ENCODE measurements around the gene PANX3. TPM values are rescaled to one million over a fixed set of nuclear protein-coding genes. Genes with fewer than 3 reads are reported as not detected.

PANX3 gene
- total RNA-seq, 1 donor from 2014 or later: 0.21 TPM

DNA sequence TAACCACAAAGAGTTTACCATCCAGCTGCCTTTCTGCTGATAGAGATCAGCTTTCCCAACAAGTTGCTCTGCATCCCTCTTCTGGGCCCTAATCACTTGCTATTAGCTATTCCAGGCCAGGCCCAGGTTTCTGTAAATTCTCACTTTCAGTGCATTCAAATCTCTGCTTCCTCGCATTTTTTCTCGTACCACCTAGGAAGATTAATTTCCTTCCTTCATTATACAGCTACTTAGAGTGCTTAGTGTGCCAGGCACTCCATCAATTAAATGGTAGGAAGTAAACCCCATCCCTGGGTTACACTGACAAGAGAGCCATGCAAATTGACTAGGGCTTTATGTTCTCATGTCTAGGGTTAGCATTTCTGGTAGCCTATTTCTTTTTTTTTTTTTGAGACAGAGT, 52.6 kb downstream of the PANX3 start:
- Mint-ChIP-seq H3K27me3 (ENCODE audit: unreplicated experiment) (peaks cover 6% of the 10 kb centered on the region), H3K9me3 (ENCODE audit: unreplicated experiment) (no peaks in the 10 kb centered on the region), H3K4me3 (ENCODE audit: unreplicated experiment) (no peak overlapping the region), H3K4me1 (ENCODE audit: unreplicated experiment) (no peaks in the 10 kb centered on the region), H3K27ac (ENCODE audit: unreplicated experiment) (no peak overlapping the region), H3K36me3 (ENCODE audit: low read depth, unreplicated experiment) (peaks cover 7% of the 10 kb centered on the region)
- no peak for DNase-seq (ENCODE audit: low spot score)
- TF ChIP-seq, protein P1, sequence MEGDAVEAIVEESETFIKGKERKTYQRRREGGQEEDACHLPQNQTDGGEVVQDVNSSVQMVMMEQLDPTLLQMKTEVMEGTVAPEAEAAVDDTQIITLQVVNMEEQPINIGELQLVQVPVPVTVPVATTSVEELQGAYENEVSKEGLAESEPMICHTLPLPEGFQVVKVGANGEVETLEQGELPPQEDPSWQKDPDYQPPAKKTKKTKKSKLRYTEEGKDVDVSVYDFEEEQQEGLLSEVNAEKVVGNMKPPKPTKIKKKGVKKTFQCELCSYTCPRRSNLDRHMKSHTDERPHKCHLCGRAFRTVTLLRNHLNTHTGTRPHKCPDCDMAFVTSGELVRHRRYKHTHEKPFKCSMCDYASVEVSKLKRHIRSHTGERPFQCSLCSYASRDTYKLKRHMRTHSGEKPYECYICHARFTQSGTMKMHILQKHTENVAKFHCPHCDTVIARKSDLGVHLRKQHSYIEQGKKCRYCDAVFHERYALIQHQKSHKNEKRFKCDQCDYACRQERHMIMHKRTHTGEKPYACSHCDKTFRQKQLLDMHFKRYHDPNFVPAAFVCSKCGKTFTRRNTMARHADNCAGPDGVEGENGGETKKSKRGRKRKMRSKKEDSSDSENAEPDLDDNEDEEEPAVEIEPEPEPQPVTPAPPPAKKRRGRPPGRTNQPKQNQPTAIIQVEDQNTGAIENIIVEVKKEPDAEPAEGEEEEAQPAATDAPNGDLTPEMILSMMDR (IDR thresholded peaks at IDR 0.05; ENCODE audit: unreplicated experiment): no peak

DNA sequence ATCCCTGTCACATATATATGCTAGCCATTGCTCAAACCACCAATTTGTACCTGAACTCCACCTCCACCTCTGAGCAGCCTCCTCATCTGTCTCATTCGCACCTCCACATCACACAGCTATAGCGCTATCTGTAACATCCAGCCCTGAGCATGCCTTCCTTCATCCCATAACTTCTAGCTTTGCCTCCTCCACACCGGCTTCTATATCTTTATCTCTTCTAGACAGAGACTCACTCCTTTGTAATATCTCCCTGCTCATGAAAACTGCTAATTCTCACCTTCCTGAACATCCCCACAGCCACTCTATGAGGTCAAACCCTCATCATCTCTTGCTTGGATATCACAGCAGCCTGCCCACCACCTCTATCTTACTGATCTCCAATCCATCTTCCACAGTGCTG, 56.4 kb downstream of the PANX3 start:
- H3K9me3 Mint-ChIP-seq (ENCODE audit: unreplicated experiment): no peaks in the 10 kb centered on the region
- H3K4me3 Mint-ChIP-seq (ENCODE audit: unreplicated experiment): no peak overlapping the region
- TF ChIP-seq, protein P1 (IDR thresholded peaks at IDR 0.05; ENCODE audit: unreplicated experiment): no peak
- H3K4me1 Mint-ChIP-seq (ENCODE audit: unreplicated experiment): peaks cover 5% of the 10 kb centered on the region
- H3K36me3 Mint-ChIP-seq (ENCODE audit: low read depth, unreplicated experiment): peaks cover 8% of the 10 kb centered on the region
- peaks cover 5% of the 10 kb centered on the region for H3K27me3 Mint-ChIP-seq (ENCODE audit: unreplicated experiment)
- no peak overlapping the region for H3K27ac Mint-ChIP-seq (ENCODE audit: unreplicated experiment)
- no peak for DNase-seq (ENCODE audit: low spot score)

GRCh38 chr11:124669193-124669592, 58.0 kb downstream of the PANX3 start:
- H3K9me3 Mint-ChIP-seq (ENCODE audit: unreplicated experiment): no peaks in the 10 kb centered on the region
- H3K27ac Mint-ChIP-seq (ENCODE audit: unreplicated experiment): no peak overlapping the region
- H3K4me3 Mint-ChIP-seq (ENCODE audit: unreplicated experiment): no peak overlapping the region
- TF ChIP-seq, protein P1 (IDR thresholded peaks at IDR 0.05; ENCODE audit: unreplicated experiment): peak; percentile 74
- H3K4me1 Mint-ChIP-seq (ENCODE audit: unreplicated experiment): peaks cover 10% of the 10 kb centered on the region
- peak; percentile 59 for DNase-seq (ENCODE audit: low spot score)
- H3K27me3 Mint-ChIP-seq (ENCODE audit: unreplicated experiment): peaks cover 2% of the 10 kb centered on the region
- H3K36me3 Mint-ChIP-seq (ENCODE audit: low read depth, unreplicated experiment): peaks cover 8% of the 10 kb centered on the region

Other genes with a start within 250 kb of the PANX3 start
- gene OR8B2, start 226.9 kb upstream of the PANX3 start, total RNA-seq (ENCODE audit: unreplicated experiment): not detected
- not detected for gene OR8B3, start 212.4 kb upstream of the PANX3 start, total RNA-seq (ENCODE audit: unreplicated experiment)
- gene OR8B4, start 186.6 kb upstream of the PANX3 start, total RNA-seq (ENCODE audit: unreplicated experiment): not detected
- gene OR8B8, start 165.7 kb upstream of the PANX3 start, total RNA-seq (ENCODE audit: unreplicated experiment): 0.28 TPM
- gene OR8B12, start 67.8 kb upstream of the PANX3 start, total RNA-seq (ENCODE audit: unreplicated experiment): not detected
- 0.46 TPM for gene OR8A1, start 41.4 kb upstream of the PANX3 start, total RNA-seq (ENCODE audit: unreplicated experiment)
- 87.3 TPM for gene TBRG1, start 11.4 kb downstream of the PANX3 start, total RNA-seq (ENCODE audit: unreplicated experiment)
- 11.4 TPM for gene SIAE, start 62.3 kb downstream of the PANX3 start, total RNA-seq (ENCODE audit: unreplicated experiment)
- gene SPA17, start 62.5 kb downstream of the PANX3 start, total RNA-seq (ENCODE audit: unreplicated experiment): 4.3 TPM
- gene NRGN, start 128.5 kb downstream of the PANX3 start, total RNA-seq (ENCODE audit: unreplicated experiment): 17.0 TPM
- gene VSIG2, start 140.8 kb downstream of the PANX3 start, total RNA-seq (ENCODE audit: unreplicated experiment): 8.6 TPM
- 490 TPM for gene ESAM, start 150.9 kb downstream of the PANX3 start, total RNA-seq (ENCODE audit: unreplicated experiment)
- 32.4 TPM for gene MSANTD2, start 189.0 kb downstream of the PANX3 start, total RNA-seq (ENCODE audit: unreplicated experiment)